GM23248 (cell line): ENCODE data around the gene ZBTB45.

Experiments used
- EZH2 ChIP-seq: fragments of 200-600 bp; sonication (generic); IDR thresholded peaks from 2 replicates; pipeline ENCODE4 v1.6.1; 2018; ENCODE audit warnings: antibody characterized with exemption, mild to moderate bottlenecking; ENCODE audit not compliant: insufficient read depth, poor library complexity, severe bottlenecking
- EZH2phosphoT487 ChIP-seq: fragments of 200-600 bp; sonication (generic); IDR thresholded peaks from 2 replicates; pipeline ENCODE4 v1.6.1; 2018; ENCODE audit warnings: antibody characterized with exemption, moderate library complexity, mild to moderate bottlenecking, low read depth; ENCODE audit not compliant: insufficient read depth

DNA sequence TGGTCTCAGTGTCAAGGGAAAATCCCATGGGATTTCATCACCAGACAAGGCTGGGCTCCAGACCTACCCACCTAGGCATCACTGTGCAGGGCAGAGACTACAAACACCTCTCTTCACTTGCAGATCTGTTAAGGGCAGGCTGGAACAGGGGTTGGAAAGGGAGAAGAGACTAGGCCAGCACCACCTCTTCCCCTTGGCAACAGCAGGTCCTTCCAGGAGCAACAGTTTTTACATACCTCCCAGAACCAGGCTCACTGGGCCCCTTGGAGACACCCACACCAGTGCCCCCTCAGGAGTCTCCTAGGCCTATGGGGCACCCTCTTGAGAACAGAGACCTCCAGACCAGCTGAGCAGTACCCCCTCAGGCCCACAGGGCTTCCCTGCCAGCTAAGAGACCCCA lies 41.3 kb upstream of the ZBTB45 start:
- TF ChIP-seq EZH2phosphoT487 = no peak
- no peak for TF ChIP-seq EZH2
